NOMO-1 treated with dmso at 0.1 percent for 144 hours (cell line): ENCODE measurements around the gene GCC2.
"Not testable (repeated sequence)": the region's sequence is repeated elsewhere in the genome, so short reads cannot be mapped to it uniquely, and the experiment has no call there.

Experiments used
- DNase-seq: peaks from one replicate; lab custom pipeline; 2025; ENCODE audit not compliant: unreplicated experiment; lab: John Stamatoyannopoulos, UW

Gene GCC2

GRCh38 chr2:108512431-108512830 lies 63.4 kb downstream of the GCC2 start:
- not testable (repeated sequence) for DNase-seq

GRCh38 chr2:108514478-108514877 lies 65.5 kb downstream of the GCC2 start:
- not testable (repeated sequence) for DNase-seq

GRCh38 chr2:108524688-108525087 lies 75.7 kb downstream of the GCC2 start:
- not testable (repeated sequence) for DNase-seq

- DNase-seq: not testable (repeated sequence)
Observed at GRCh38 chr2:108525258-108525657, 76.3 kb downstream of the GCC2 start.

- DNase-seq: no peak
Observed at GRCh38 chr2:108531674-108532055, 82.7 kb downstream of the GCC2 start.

DNA sequence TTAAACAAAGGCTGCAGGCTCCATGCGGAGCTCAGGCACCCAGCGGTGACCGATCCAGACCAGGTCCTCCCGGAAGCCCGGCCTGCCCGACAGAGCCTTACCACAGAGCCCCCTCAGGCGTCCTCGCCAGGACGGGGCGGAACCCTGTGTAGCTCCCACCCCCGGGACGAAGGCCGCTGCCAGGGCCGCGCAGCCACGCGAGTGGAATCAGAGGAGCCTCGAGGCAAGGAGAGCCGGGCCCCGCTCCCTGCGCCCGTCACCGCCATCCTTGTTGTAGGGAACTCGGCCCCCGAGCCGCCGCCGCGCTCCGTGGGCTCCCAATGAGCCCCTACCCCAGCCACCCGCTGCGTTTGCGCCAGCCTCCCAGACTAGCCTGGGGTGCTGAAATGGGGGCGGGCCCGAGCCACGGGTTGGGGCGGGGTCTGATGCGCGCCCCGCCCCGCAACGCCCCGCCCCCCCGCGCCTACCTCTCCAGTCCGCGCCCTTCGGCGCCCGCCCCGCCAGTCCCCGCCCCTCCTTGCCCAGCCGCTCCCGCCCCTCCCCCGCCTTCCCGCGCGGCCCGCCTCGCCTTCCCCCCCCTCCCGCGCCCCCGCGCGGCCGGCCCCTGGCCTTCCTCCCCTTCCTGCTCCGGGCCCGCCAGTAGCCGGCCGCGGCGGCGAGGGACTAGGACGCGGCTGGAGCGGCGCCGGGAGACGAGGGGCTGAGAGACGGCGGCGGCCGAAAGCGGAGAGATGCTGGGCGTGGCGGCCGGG lies 85.0 kb downstream of the GCC2 start, which contains the start of gene LIMS1:
TSS of gene LIMS1 (plus strand) at position 639 of the 752 bp plus-strand sequence. CDS start at position 732, 93 bp downstream.
- peak; percentile 60 for DNase-seq

- DNase-seq: no peak
Observed at GRCh38 chr2:108534584-108535356, 85.8 kb downstream of the GCC2 start.

GRCh38 chr2:108535357-108535631 lies 86.3 kb downstream of the GCC2 start:
- DNase-seq: no peak

DNA sequence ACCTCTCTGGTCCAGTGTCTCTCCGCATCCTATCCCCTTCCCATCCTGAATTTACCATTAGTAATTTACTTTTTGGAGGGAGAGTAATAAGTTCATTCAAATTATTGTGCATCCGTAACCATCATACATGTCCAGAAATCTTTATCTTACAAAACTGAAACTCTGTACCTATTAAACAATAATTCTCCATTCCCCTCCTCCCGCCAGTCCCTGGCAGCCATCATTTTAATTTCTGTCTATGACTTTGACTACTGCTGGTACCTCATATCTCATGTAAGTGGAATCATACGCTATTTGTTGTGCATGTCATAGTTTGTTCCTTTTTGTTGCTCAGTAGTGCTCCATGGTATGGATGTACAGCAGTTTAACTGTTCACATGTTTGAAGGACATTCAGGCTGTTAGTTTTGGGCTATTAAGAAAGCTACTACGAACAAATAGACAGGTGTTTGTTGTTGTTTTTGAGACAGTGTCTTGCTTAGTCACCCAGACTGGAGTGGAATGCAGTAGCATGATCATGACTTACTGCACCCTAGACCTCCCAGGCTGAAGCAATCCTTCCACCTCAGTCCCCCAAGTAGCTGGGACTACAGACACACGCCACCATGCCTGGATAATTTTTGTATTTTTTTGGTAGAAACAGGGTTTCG lies 87.3 kb downstream of the GCC2 start:
- no peak for DNase-seq

- DNase-seq: no peak
Observed at GRCh38 chr2:108536911-108537310, 87.9 kb downstream of the GCC2 start.

DNA sequence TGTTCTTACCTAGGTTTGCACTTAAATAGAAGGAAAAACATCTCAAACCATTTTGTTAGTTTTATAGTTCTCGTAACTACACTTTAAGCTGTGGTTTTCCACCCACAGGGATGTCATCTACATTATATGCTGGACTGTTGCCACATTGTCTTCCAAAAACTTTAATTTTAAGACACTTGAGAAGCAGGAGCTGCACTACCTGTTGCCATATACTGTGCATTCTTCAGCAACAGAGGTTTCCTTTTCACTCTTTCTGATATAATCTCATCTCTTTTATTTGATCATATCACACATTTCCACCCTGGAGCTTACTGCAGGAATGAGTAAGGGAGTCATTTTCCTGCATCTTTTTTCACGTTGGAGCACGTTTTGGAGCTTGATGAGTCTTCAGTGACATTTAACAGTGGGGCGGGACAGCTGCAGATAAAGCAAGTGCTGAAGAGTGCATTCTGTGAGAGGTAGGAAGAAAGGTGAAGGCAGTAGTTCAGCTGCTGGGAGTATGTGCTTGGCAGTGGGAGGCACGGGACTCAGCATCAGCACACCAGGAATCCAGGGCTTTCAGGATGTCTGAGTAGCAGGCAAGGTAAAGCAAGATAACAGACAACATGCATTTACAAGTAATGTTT lies 89.1 kb downstream of the GCC2 start:
- DNase-seq: no peak

GRCh38 chr2:108541451-108541850 lies 92.4 kb downstream of the GCC2 start:
- DNase-seq: no peak

DNA sequence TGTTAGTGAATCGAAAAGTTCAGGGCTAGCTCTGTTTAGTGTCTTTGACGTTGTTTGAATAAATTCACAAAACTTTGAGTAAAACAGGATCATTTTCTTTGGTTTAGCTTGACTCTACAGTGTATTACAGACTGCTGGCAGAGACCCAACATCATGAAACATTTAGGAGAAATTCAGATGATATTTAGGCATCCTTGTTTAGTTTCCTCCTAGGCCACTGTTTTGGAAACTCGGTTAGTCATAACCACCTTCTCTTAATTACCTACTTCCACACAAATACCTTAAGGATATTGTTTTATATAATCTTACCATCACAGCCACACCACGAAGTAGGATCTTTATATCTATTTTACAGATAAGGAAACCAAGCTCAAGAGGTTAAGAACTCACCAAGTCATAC lies 93.1 kb downstream of the GCC2 start:
- DNase-seq: no peak

DNA sequence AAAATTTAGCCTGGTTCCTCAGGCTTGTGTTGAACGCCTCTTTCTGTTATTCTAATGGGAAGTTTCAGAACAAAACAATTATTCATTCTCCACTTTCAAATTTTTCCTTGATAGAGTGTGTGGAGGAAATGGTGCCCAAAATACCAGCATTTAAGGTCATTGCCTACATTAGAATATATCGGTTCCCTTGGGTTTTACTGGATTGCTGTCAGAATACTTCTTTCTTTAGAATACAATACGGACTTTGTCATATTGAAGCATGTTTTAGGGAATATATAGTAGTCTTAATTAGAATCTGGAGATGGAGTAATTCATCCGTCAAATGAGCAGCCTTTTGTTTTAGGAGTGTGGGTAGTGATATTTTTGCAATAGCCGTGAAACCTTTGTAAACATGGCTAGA lies 98.6 kb downstream of the GCC2 start:
- DNase-seq: no peak

DNA sequence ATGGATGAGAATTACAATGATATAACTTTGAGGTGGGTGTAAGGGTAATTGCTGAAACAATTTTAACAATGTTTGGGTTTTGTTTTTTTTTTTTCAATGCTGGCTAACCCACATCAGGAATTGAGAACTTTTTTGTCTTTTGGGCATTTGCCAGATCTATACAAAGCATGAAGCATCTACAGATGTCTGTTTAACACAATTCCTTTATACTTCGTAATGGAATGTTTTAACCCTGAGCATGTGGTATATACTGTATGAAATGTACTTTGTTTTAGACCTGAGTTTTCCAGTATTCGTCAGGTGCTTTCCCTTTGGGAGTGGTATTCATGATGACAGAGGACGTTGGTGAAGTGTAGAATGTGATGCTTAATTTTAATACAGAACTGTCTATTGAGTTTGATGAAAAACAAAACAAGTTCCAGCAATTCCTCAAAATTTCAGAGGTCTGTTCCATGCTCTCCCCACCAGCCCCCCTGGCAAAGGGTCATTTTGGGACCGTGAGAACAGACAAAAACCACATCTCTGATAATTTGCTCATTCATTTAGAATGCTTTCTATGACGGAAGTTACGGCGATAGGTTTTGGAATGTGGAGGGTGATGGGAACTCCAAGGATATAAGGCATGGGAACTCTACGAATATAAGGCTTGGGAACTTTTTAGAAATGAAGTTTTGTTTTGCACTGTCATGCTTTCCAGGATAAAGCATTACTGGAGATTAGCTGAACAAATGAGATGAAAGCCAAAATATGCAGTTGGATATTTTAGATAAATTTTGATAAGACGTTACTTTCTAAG lies 99.4 kb downstream of the GCC2 start:
- no peak for DNase-seq

DNA sequence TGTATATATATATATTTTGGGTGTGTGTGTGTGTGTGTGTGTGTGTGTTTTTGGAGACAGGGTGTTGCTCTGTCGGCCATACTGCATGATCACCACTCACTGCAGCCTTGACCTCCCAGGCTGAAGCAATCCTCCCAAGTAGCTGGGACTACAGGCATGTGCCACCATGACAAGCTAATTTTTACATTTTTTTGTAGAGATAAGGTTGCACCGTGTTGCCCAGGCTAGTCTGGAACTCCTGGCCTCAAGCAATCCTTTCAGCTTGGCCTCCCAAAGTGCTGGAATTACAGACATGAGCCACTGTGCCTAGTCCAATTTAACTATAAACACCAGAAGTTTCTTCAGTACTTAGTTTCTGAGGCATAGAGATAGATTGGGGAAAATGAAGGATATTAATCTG lies 103.6 kb downstream of the GCC2 start:
- DNase-seq: no peak

- no peak for DNase-seq
Observed at GRCh38 chr2:108553209-108553919, 104.4 kb downstream of the GCC2 start.

GRCh38 chr2:108554528-108554927 lies 105.5 kb downstream of the GCC2 start:
- DNase-seq: no peak

- DNase-seq: no peak
Observed at GRCh38 chr2:108555572-108555971, 106.6 kb downstream of the GCC2 start.

GRCh38 chr2:108556581-108556980 lies 107.6 kb downstream of the GCC2 start:
- not testable (repeated sequence) for DNase-seq
